GM19043 (cell line): ENCODE results near the gene PRKG1.
"Not testable (repeated sequence)": the region's sequence is repeated elsewhere in the genome, so short reads cannot be mapped to it uniquely, and the experiment has no call there.

Experiments used
- ATAC-seq: cut with Tn5 transposase; IDR thresholded peaks from one replicate; pipeline ENCODE4 v1.9.1; 2021; ENCODE audit warnings: low read depth; ENCODE audit not compliant: unreplicated experiment

The PRKG1 gene

GRCh38 chr10:51547941-51548340 lies 473.7 kb downstream of the PRKG1 start:
- ATAC-seq: no peak

- no peak for ATAC-seq
Observed at GRCh38 chr10:51552879-51553278, 478.6 kb downstream of the PRKG1 start.

- ATAC-seq: no peak
Observed at GRCh38 chr10:51564896-51565510, 490.7 kb downstream of the PRKG1 start.

- no peak for ATAC-seq
Observed at GRCh38 chr10:51567271-51567670, 493.0 kb downstream of the PRKG1 start.

GRCh38 chr10:51569467-51569866 lies 495.2 kb downstream of the PRKG1 start:
- no peak for ATAC-seq

- ATAC-seq: no peak
Observed at GRCh38 chr10:51574248-51575048, 500.2 kb downstream of the PRKG1 start.

GRCh38 chr10:51581196-51581595 lies 506.9 kb downstream of the PRKG1 start:
- ATAC-seq: not testable (repeated sequence)

- ATAC-seq: no peak
Observed at GRCh38 chr10:51583976-51584375, 509.7 kb downstream of the PRKG1 start.

- ATAC-seq: no peak
Observed at GRCh38 chr10:51585742-51586141, 511.5 kb downstream of the PRKG1 start.

GRCh38 chr10:51588984-51589383 lies 514.7 kb downstream of the PRKG1 start:
- ATAC-seq: no peak

- ATAC-seq: no peak
Observed at GRCh38 chr10:51590818-51591217, 516.5 kb downstream of the PRKG1 start.

GRCh38 chr10:51596695-51597094 lies 522.4 kb downstream of the PRKG1 start:
- ATAC-seq: no peak

GRCh38 chr10:51599647-51600046 lies 525.4 kb downstream of the PRKG1 start:
- ATAC-seq: no peak

GRCh38 chr10:51602326-51602725 lies 528.0 kb downstream of the PRKG1 start:
- ATAC-seq: no peak

GRCh38 chr10:51604579-51604978 lies 530.3 kb downstream of the PRKG1 start:
- no peak for ATAC-seq

- no peak for ATAC-seq
Observed at GRCh38 chr10:51606825-51607462, 532.7 kb downstream of the PRKG1 start.

- no peak for ATAC-seq
Observed at GRCh38 chr10:51607463-51607835, 533.2 kb downstream of the PRKG1 start.

GRCh38 chr10:51608211-51608610 lies 533.9 kb downstream of the PRKG1 start:
- no peak for ATAC-seq

GRCh38 chr10:51615764-51616298 lies 541.5 kb downstream of the PRKG1 start:
- ATAC-seq: no peak

GRCh38 chr10:51617576-51618235 lies 543.4 kb downstream of the PRKG1 start:
- ATAC-seq: no peak

- no peak for ATAC-seq
Observed at GRCh38 chr10:51619365-51619764, 545.1 kb downstream of the PRKG1 start.
